Osteocyte (in vitro differentiated cells): Measurements from ENCODE around the gene FBXL14. TPM values are rescaled to one million over a fixed set of nuclear protein-coding genes. Genes with fewer than 3 reads are reported as not detected.

Experiments
- DNase-seq: peaks from one replicate; pipeline ENCODE4 v3.0.0; 2021; ENCODE audit warnings: mixed read lengths; ENCODE audit not compliant: unreplicated experiment; ENCODE audit errors: extremely low spot score
- H3K27ac Mint-ChIP-seq: one replicate; pipeline ENCODE4 v1.8.0; 2021; ENCODE audit warnings: mild to moderate bottlenecking, mixed read lengths; ENCODE audit not compliant: unreplicated experiment
- H3K27me3 Mint-ChIP-seq: one replicate; pipeline ENCODE4 v1.8.0; 2021; ENCODE audit warnings: mixed read lengths; ENCODE audit not compliant: unreplicated experiment
- H3K36me3 Mint-ChIP-seq: one replicate; pipeline ENCODE4 v1.8.0; 2021; ENCODE audit warnings: mixed read lengths; ENCODE audit not compliant: unreplicated experiment
- H3K4me1 Mint-ChIP-seq: one replicate; pipeline ENCODE4 v1.8.0; 2021; ENCODE audit warnings: mixed read lengths; ENCODE audit not compliant: unreplicated experiment
- H3K4me3 Mint-ChIP-seq: one replicate; pipeline ENCODE4 v1.8.0; 2021; ENCODE audit warnings: mild to moderate bottlenecking, moderate library complexity, mixed read lengths; ENCODE audit not compliant: unreplicated experiment
- H3K9me3 Mint-ChIP-seq: one replicate; pipeline ENCODE4 v1.8.0; 2021; ENCODE audit warnings: mixed read lengths; ENCODE audit not compliant: unreplicated experiment
- total RNA-seq: library from RNA; stranded (reverse); gene quantifications from 2 replicates; pipeline ENCODE4 v1.2.1, GENCODE V29; 2021
- TF ChIP-seq, protein P1 (sequence below): fragments of 200-600 bp; sonication (generic); IDR thresholded peaks from 2 replicates; pipeline ENCODE4 v1.5.0; 2021; ENCODE audit warnings: antibody characterized with exemption, mild to moderate bottlenecking, moderate library complexity

The FBXL14 gene
- total RNA-seq, 1 donor from 2014 or later = 9.1 TPM

DNA sequence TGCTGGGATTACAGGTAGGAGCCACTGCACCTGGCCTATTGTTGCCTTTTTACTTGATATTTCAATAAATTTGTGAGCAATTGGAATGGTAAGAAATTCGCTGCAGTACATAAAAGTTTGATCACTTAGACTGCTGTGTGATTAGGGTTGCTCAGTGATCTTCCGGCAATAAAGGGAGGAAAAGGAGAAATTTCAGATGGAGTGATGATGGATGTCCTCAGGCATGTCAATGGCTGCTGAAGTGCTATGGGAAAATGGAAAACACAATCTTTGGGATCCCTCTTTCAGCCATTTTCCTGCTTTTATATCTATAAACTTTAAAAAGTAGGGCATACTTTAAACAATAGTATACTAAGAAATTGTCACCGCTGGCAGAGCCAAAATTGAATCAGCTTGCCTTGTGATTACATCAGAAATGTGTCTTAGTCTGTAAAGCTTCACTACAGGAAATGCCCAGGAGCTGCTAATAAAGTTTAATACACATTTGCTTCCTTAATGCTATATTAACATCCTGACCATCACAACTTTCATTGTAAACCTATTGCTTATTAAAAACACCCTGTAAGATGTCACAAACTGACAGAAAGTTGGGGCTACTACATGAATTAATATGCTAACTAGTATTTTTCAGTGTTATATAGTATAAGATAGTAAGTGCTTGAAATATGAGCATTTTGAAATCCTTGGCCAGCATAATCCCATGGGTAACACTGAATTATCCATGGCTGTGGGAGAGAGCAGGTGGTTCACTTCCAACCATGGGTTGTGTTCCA lies 13.7 kb upstream of the FBXL14 start:
- Mint-ChIP-seq H3K4me1 (peaks cover 73% of the 10 kb centered on the region), H3K27ac (peak overlapping the region; percentile 86), H3K27me3 (no peaks in the 10 kb centered on the region), H3K36me3 (no peaks in the 10 kb centered on the region), H3K4me3 (no peak overlapping the region), H3K9me3 (no peaks in the 10 kb centered on the region)
- no peak for DNase-seq
- TF ChIP-seq, protein P1, sequence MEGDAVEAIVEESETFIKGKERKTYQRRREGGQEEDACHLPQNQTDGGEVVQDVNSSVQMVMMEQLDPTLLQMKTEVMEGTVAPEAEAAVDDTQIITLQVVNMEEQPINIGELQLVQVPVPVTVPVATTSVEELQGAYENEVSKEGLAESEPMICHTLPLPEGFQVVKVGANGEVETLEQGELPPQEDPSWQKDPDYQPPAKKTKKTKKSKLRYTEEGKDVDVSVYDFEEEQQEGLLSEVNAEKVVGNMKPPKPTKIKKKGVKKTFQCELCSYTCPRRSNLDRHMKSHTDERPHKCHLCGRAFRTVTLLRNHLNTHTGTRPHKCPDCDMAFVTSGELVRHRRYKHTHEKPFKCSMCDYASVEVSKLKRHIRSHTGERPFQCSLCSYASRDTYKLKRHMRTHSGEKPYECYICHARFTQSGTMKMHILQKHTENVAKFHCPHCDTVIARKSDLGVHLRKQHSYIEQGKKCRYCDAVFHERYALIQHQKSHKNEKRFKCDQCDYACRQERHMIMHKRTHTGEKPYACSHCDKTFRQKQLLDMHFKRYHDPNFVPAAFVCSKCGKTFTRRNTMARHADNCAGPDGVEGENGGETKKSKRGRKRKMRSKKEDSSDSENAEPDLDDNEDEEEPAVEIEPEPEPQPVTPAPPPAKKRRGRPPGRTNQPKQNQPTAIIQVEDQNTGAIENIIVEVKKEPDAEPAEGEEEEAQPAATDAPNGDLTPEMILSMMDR = no peak

DNA sequence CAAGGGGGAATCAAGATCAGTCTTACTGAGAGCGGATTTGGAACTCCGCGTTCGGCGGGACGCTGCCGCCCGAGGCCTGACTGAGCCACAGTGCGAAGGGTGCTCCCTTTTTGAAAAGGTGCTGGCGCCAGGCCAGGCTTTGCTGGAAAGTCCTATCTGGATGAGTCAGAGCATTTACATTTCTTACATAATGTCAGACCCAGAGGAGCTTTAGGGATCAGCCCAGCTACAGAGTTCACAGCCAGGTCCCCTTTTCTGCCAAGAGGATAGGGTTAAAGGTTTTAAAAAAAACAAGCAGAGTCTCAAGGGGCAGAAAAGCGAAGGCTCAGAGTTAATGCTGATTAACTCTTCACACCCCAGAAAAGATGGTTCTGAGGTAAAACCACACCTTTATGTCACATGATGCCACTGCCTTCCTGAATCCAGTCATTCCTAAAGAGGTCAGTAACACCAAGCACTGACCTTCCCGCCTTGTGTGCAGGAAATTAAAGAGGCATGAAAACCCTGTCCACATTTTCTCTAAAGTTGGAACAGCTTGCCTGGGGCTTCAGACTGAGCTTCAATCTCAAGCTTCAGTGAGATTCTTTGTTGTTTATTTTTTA lies 11.7 kb upstream of the FBXL14 start:
- H3K4me3 Mint-ChIP-seq = peak overlapping the region; percentile 84
- peaks cover 64% of the 10 kb centered on the region for H3K4me1 Mint-ChIP-seq
- peak overlapping the region; percentile 97 for H3K27ac Mint-ChIP-seq
- no peaks in the 10 kb centered on the region for H3K27me3 Mint-ChIP-seq
- TF ChIP-seq, protein P1 = no peak
- H3K36me3 Mint-ChIP-seq = no peaks in the 10 kb centered on the region
- DNase-seq = peak; percentile 91
- H3K9me3 Mint-ChIP-seq = no peaks in the 10 kb centered on the region

DNA sequence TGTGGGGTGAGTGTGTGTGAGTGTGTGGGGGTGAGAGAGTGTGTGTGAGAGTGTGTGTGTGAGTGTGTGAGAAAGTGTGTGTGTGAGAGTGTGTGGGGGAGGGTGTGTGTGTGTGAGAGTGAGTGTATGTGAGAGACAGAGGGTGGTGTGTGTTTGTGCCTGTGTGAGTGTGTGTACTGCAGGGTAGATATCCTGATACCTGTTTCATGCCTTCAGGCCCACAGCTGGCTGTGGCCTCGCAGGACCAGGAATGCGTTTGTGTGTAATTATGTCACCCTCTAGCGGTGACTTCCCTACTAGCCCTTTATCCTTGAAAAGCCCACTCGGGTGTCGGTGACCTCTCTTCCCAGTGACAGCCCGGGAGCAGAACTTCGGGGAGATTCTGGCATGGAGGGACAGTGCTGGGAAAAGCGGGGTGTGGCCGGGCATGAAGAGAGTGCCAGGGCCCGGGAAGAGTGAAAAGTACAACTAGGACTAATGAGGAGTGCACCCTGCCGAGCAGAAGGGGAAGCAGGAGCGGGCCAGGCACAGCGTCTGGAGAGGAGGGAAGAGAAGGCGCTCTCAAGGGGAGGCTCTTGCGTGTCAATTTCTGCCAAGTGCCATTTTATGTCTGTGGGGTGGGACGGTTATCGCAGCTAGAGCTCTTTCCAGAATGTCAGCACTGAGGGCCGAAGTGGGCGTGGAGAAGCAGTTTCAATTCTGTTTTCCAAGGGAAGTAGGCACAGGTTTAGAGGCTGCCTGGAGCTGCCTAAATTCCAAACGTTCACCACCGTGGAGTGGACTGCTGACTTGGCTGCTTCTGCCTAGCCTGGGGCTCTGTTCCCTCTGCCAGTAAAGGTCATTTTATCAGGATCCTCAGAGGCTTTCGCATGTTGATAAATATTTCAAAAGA lies 11.0 kb upstream of the FBXL14 start:
- Mint-ChIP-seq H3K4me1 (peaks cover 63% of the 10 kb centered on the region), H3K27ac (peak overlapping the region; percentile 97), H3K9me3 (no peaks in the 10 kb centered on the region), H3K27me3 (no peaks in the 10 kb centered on the region), H3K36me3 (no peaks in the 10 kb centered on the region), H3K4me3 (peak overlapping the region; percentile 84)
- TF ChIP-seq, protein P1 = peak; percentile 81
- peak; percentile 87 for DNase-seq

DNA sequence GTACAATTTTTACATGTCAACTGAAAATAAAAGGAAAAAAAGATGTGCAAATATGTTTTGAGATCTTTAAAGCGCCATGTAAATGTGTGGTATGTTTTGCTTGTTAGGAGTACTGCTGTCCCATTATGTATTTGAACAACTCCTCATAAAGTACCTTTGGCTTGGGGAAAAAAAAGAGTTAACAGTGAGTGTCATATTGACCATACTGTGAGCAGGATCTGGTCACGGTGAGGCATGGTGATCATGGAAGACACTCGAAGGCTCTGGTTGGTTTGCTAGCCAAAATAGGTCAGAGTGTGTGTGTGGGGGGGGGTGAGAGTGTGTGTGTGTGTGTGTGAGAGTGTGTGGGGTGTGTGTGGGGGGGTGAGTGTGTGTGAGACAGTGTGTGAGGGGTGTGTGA lies 10.1 kb upstream of the FBXL14 start:
- no peaks in the 10 kb centered on the region for H3K9me3 Mint-ChIP-seq
- no peak for DNase-seq
- TF ChIP-seq, protein P1 = no peak

More for the DNA sequence above, 10.1 kb upstream of the FBXL14 start:
- Mint-ChIP-seq H3K4me1 (peaks cover 61% of the 10 kb centered on the region), H3K36me3 (no peaks in the 10 kb centered on the region), H3K27ac (peak overlapping the region; percentile 97), H3K27me3 (no peaks in the 10 kb centered on the region), H3K4me3 (peak overlapping the region; percentile 48)
